ENCODE results near the gene GLI1.
"Not testable (repeated sequence)": the region's sequence is repeated elsewhere in the genome, so short reads cannot be mapped to it uniquely, and the experiment has no call there.

GLI1 gene

DNA sequence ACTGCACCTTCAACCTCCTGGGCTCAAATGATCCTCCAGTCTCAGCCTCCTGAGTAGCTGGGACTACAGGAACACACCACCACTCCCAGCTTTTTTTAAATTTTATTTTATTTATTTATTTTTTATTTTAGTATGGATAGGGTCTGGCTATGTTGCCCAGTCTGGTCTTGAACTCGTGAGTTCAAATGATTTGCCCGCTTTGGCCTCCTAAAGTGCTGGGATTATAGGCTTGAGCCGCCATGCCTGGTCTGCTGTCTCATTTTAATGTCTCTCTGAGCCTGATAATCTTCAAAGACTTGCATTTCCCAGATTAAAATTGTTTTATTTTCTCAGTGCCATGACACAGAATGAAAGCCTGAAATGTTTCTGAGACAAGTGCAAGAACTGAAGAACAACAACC lies 26.2 kb upstream of the GLI1 start:
- DNase-seq (ENCODE audit: low read depth in 2 of 2): no peak
- TF ChIP-seq CTCF (IDR thresholded peaks at IDR 0.05; ENCODE audit: low read depth, low read length): no peak
- no peak overlapping the region for H3K4me3 ChIP-seq (replicated peaks in 1 of 2; ENCODE audit: low read depth in 2 of 2, low read length in 2 of 2)

DNA sequence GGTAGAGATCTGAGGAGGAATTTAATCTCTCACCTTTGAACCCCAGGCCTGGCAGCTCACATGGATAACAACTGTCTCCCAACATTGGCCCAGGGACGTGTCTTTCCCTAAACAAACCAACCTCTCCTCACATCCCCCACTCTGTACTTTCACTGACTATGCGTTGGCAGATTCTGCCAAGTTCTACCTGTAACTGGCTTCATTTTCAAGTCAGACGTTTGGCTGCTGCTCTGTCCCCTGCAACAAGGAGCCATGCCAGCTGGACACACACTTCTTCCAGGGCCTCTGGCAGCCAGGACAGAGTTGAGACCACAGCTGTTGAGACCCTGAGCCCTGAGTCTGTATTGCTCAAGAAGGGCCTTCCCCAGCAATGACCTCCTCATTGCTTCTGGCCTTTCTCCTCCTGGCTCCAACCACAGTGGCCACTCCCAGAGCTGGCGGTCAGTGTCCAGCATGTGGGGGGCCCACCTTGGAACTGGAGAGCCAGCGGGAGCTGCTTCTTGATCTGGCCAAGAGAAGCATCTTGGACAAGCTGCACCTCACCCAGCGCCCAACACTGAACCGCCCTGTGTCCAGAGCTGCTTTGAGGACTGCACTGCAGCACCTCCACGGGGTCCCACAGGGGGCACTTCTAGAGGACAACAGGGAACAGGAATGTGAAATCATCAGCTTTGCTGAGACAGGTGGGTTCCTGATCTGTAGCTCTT lies 24.9 kb upstream of the GLI1 start, which contains the start of gene INHBC:
Gene INHBC, plus strand, starts transcription at position 268 of the 707 bp plus-strand sequence. Its CDS starts 103 bp downstream, at position 371.
- TF ChIP-seq CTCF (IDR thresholded peaks at IDR 0.05; ENCODE audit: low read depth, low read length): no peak
- no peak for DNase-seq (ENCODE audit: low read depth in 2 of 2)
- H3K4me3 ChIP-seq (replicated peaks in 1 of 2; ENCODE audit: low read depth in 2 of 2, low read length in 2 of 2): no peak within 1 kb of the TSS

GRCh38 chr12:57435293-57435692 lies 24.3 kb upstream of the GLI1 start:
- no peak for TF ChIP-seq CTCF (IDR thresholded peaks at IDR 0.05; ENCODE audit: low read depth, low read length)
- no peak overlapping the region for H3K4me3 ChIP-seq (replicated peaks in 1 of 2; ENCODE audit: low read depth in 2 of 2, low read length in 2 of 2)
- no peak for DNase-seq (ENCODE audit: low read depth in 2 of 2)

GRCh38 chr12:57438400-57438799 lies 21.2 kb upstream of the GLI1 start:
- H3K4me3 ChIP-seq (replicated peaks in 1 of 2; ENCODE audit: low read depth in 2 of 2, low read length in 2 of 2): no peak overlapping the region
- no peak for DNase-seq (ENCODE audit: low read depth in 2 of 2)
- no peak for TF ChIP-seq CTCF (IDR thresholded peaks at IDR 0.05; ENCODE audit: low read depth, low read length)

DNA sequence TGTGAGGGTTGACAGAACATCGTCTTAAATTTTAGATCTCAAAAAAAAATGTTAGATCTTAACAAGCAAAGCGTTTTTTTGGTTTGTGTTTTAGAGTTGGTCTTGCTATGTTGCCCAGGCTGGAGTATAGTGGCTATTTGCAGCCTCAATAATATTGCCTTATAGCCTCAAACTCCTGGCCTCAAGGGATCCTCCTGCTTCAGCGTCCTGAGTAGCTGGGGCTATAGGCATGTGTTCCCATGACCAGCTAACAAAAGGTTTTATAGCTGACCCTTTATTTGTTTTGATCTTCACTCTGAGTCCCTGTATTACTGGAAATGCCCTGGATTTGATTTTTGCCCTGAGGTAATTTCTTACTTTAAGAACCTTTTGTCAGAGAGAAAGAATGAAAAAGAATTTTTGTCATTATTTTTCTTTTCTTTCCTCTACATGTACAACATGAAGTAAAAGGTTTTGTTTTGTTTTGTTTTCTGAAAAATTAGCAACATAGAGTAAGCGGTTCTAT lies 19.8 kb upstream of the GLI1 start:
- no peak overlapping the region for H3K4me3 ChIP-seq (replicated peaks in 1 of 2; ENCODE audit: low read depth in 2 of 2, low read length in 2 of 2)
- no peak for DNase-seq (ENCODE audit: low read depth in 2 of 2)
- TF ChIP-seq CTCF (IDR thresholded peaks at IDR 0.05; ENCODE audit: low read depth, low read length): no peak

GRCh38 chr12:57441393-57441792 lies 18.2 kb upstream of the GLI1 start:
- H3K4me3 ChIP-seq (replicated peaks in 1 of 2; ENCODE audit: low read depth in 2 of 2, low read length in 2 of 2); DNase-seq (ENCODE audit: low read depth in 2 of 2): not testable (repeated sequence)

DNA sequence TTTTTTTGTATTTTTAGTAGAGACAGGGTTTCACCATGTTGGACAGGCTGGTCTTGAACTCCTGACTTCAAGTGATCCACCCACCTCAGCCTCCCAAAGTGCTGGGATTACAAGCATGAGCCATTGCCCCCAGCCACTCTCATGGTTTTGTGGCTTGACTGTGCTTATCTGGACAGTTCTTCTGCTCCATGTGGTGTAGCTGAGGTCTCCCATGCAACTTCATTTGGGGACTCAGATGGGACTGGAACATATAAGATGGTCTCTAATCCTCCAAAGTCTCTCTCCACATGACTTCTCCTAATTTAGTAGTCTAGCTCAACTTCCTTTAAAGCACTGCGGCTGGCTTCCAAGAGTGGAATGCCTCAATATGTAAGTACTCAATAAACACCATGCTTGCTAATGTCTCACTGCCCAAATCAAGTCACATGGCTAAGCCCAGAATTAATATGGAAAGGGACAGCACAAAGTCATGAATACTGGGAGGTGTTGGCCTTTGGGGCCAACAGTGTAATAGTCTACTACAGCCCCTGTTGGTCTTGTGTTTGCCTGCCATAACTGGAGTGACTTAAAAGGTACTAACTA lies 17.6 kb upstream of the GLI1 start:
- no peak for TF ChIP-seq CTCF (IDR thresholded peaks at IDR 0.05; ENCODE audit: low read depth, low read length)
- no peak overlapping the region for H3K4me3 ChIP-seq (replicated peaks in 1 of 2; ENCODE audit: low read depth in 2 of 2, low read length in 2 of 2)
- DNase-seq (ENCODE audit: low read depth in 2 of 2): no peak

DNA sequence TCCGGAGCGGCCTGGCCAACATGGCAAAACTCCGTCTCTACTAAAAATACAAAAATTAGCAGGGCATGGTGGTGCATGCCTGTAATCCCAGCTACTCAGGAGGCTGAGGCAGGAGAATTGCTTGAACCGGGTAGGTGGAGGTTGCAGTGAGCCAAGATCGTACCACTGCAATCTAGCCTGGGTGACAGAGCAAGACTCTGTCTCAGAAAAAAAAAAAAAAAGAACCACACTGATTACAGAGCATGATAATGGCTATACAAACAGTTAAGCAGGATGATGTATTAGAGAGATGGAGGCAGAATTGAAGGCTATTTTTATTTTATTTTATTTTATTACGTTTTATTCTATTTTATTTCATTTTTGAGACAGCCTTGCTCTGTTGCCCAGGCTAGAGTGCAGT lies 15.2 kb upstream of the GLI1 start:
- not testable (repeated sequence) for H3K4me3 ChIP-seq (replicated peaks in 1 of 2; ENCODE audit: low read depth in 2 of 2, low read length in 2 of 2); DNase-seq (ENCODE audit: low read depth in 2 of 2)
